ENCODE measurements around the gene CAV3.

DNA sequence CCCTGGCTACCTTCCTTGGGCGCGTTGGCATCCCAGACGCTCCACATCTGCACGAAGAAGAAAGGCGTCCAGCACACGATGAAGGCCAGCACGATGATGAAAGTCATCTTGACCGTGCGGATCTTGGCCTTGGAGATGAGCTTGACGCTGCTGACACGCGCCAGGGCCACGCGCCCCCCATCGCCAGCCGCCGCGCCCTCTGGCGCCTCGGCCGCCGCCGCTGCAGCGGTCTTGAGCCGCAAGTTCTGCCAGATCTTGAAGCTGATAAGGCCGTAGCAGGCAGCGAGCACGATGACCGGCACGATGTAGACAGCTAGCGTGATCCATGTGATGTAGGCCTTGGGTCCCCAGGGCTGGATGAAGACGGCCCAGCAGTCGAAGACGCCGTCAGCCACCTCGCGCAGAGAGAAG, 33.7 kb downstream of the CAV3 start:
- TF ChIP-seq, protein P1, sequence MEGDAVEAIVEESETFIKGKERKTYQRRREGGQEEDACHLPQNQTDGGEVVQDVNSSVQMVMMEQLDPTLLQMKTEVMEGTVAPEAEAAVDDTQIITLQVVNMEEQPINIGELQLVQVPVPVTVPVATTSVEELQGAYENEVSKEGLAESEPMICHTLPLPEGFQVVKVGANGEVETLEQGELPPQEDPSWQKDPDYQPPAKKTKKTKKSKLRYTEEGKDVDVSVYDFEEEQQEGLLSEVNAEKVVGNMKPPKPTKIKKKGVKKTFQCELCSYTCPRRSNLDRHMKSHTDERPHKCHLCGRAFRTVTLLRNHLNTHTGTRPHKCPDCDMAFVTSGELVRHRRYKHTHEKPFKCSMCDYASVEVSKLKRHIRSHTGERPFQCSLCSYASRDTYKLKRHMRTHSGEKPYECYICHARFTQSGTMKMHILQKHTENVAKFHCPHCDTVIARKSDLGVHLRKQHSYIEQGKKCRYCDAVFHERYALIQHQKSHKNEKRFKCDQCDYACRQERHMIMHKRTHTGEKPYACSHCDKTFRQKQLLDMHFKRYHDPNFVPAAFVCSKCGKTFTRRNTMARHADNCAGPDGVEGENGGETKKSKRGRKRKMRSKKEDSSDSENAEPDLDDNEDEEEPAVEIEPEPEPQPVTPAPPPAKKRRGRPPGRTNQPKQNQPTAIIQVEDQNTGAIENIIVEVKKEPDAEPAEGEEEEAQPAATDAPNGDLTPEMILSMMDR (conservative IDR thresholded peaks at IDR 0.05), result no peak
- no peak for TF ChIP-seq EZH2 (IDR thresholded peaks at IDR 0.05; ENCODE audit: low read depth)
